Measurements from ENCODE around the gene LCA5. TPM values are rescaled to one million over a fixed set of nuclear protein-coding genes. Genes with fewer than 3 reads are reported as not detected.

LCA5 gene
- total RNA-seq, 2 donors from 2014 or later = 6.4 to 11.1 TPM

DNA sequence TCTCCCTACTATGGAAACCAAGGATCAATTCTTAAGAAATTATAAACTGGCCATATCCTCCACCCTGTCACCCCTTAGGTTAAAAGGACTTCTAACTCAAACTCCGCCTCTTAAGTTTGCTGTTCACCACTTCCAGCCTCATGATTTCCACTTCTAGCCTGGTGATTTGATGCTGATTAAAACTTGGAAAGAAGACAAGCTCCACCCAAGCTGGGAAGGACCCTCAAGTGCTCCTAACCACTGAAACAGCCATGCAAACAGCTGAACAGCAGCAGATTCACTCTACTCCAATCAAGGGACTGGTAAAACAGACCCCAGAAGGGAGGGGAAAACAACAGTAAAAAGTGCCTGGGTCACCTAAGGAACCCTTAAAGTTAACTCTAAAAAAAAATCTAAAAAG is 10.3 kb downstream of the LCA5 start:
- 89% methylated on average over 1 of the region's 1 CpG; no CpG with 5 or more reads in 1 of the 2 experiments for WGBS, 2 experiments (ENCODE audit: insufficient coverage in 1 of 2, insufficient read length in 1 of 2)
- Histone ChIP-seq H3K9ac (ENCODE audit: extremely low read depth, low read length, poor library complexity, severe bottlenecking) (no peak overlapping the region), H3K4me1 (ENCODE audit: control insufficient read depth, insufficient read depth, low read length) (peaks cover 4% of the 10 kb centered on the region), H3K36me3 (ENCODE audit: control insufficient read depth, insufficient read depth, low read length) (no peaks in the 10 kb centered on the region), H3K4me3 (ENCODE audit: low read length) (no peak overlapping the region), H3K9me3 (ENCODE audit: control insufficient read depth, low read length) (no peaks in the 10 kb centered on the region), H3K27me3 (ENCODE audit: control insufficient read depth, insufficient read depth, low read length, poor library complexity, severe bottlenecking) (no peaks in the 10 kb centered on the region), H3K27ac (ENCODE audit: low read depth, low read length) (no peak overlapping the region)
- TF ChIP-seq, protein P1, sequence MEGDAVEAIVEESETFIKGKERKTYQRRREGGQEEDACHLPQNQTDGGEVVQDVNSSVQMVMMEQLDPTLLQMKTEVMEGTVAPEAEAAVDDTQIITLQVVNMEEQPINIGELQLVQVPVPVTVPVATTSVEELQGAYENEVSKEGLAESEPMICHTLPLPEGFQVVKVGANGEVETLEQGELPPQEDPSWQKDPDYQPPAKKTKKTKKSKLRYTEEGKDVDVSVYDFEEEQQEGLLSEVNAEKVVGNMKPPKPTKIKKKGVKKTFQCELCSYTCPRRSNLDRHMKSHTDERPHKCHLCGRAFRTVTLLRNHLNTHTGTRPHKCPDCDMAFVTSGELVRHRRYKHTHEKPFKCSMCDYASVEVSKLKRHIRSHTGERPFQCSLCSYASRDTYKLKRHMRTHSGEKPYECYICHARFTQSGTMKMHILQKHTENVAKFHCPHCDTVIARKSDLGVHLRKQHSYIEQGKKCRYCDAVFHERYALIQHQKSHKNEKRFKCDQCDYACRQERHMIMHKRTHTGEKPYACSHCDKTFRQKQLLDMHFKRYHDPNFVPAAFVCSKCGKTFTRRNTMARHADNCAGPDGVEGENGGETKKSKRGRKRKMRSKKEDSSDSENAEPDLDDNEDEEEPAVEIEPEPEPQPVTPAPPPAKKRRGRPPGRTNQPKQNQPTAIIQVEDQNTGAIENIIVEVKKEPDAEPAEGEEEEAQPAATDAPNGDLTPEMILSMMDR (conservative IDR thresholded peaks at IDR 0.05) = no peak
- no peaks in the 10 kb centered on the region for H3K9me3 Mint-ChIP-seq
- H3K27me3 Mint-ChIP-seq (ENCODE audit: insufficient read depth) = no peaks in the 10 kb centered on the region
- DNase-seq = no peak
- H3K36me3 Mint-ChIP-seq (ENCODE audit: low read depth) = peaks cover 3% of the 10 kb centered on the region
- no peak overlapping the region for H3K27ac Mint-ChIP-seq
- H3K4me1 Mint-ChIP-seq = peaks cover 10% of the 10 kb centered on the region
- no peak overlapping the region for H3K4me3 Mint-ChIP-seq

DNA sequence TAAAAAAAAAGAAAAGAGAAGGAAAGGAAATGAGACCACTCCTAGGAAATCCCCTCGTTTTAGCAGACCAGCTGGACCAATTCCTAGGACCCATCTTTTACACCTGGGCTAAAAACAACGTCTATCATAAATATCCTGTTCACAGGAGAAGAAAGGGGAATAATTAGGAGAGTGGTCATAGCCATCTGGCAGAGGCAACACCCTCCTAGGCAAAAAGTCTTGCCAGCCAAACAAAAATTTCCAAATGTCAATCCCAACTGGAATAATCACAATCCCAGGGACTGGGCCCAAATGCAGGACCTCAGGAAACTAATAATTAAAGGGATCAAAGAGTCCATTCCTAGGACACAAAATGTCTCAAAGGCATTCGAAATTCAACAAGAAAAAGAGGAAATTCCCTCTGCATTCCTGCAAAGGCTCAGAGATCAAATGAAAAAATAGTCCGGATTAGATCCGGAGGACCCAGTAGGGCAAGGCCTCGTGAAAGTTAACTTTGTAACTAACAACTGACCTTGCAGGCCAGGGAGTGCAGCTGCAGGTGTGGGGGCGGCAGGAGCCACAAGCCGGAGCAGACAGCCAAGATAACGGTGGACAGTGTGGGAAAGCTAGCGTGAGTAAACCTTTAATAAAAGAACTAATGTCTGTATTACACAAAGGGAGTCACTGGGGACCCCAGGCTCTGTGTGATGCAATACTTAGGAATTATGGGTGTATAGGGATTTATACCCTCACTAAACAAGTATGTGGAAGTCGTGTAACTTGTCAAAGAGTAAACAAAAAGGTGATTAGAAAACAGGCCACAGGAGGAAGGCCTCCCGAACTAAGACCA is 11.7 kb downstream of the LCA5 start:
- H3K4me3 Mint-ChIP-seq = no peak overlapping the region
- peaks cover 3% of the 10 kb centered on the region for H3K36me3 Mint-ChIP-seq (ENCODE audit: low read depth)
- H3K36me3 ChIP-seq (ENCODE audit: control insufficient read depth, insufficient read depth, low read length) = no peaks in the 10 kb centered on the region
- DNase-seq = no peak
- TF ChIP-seq, protein P1 (conservative IDR thresholded peaks at IDR 0.05) = no peak
- H3K9me3 Mint-ChIP-seq = no peaks in the 10 kb centered on the region
- H3K9ac ChIP-seq (ENCODE audit: extremely low read depth, low read length, poor library complexity, severe bottlenecking) = no peak overlapping the region
- H3K27ac Mint-ChIP-seq = peak overlapping the region; percentile 57
- peaks cover 10% of the 10 kb centered on the region for H3K4me1 Mint-ChIP-seq
- no peak overlapping the region for H3K4me3 ChIP-seq (ENCODE audit: low read length)
- WGBS, 2 experiments (ENCODE audit: insufficient coverage in 1 of 2, insufficient read length in 1 of 2) = 78 to 81% methylated on average over 6 to 12 of the region's 12 CpGs
- no peaks in the 10 kb centered on the region for H3K27me3 Mint-ChIP-seq (ENCODE audit: insufficient read depth)
- H3K27ac ChIP-seq (ENCODE audit: low read depth, low read length) = no peak overlapping the region
- no peaks in the 10 kb centered on the region for H3K9me3 ChIP-seq (ENCODE audit: control insufficient read depth, low read length)
- no peaks in the 10 kb centered on the region for H3K4me1 ChIP-seq (ENCODE audit: control insufficient read depth, insufficient read depth, low read length)
- H3K27me3 ChIP-seq (ENCODE audit: control insufficient read depth, insufficient read depth, low read length, poor library complexity, severe bottlenecking) = no peaks in the 10 kb centered on the region

DNA sequence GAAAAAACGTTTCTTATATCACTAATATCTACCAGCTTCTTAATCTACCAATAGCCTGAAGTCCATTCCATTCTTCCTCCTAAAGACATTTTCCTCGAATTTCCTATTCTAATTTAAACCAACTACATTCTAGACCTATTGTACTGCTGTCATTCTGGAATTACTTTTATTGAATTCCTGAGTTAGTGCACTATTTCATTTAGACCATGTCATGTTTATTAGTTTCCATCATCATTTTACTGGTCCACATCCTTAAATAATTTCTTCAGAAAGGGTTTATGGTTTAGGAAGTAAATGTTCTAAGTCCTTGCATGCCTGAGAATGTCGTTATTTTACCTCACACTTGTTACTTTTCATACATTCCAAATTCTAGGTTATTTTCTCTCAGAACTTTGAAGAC is 13.2 kb downstream of the LCA5 start:
- H3K27me3 Mint-ChIP-seq (ENCODE audit: insufficient read depth) = no peaks in the 10 kb centered on the region
- Histone ChIP-seq H3K4me3 (ENCODE audit: low read length) (no peak overlapping the region), H3K9me3 (ENCODE audit: control insufficient read depth, low read length) (no peaks in the 10 kb centered on the region), H3K36me3 (ENCODE audit: control insufficient read depth, insufficient read depth, low read length) (no peaks in the 10 kb centered on the region), H3K27me3 (ENCODE audit: control insufficient read depth, insufficient read depth, low read length, poor library complexity, severe bottlenecking) (no peaks in the 10 kb centered on the region), H3K27ac (ENCODE audit: low read depth, low read length) (no peak overlapping the region), H3K4me1 (ENCODE audit: control insufficient read depth, insufficient read depth, low read length) (no peaks in the 10 kb centered on the region), H3K9ac (ENCODE audit: extremely low read depth, low read length, poor library complexity, severe bottlenecking) (no peak overlapping the region)
- H3K4me1 Mint-ChIP-seq = peaks cover 13% of the 10 kb centered on the region
- H3K27ac Mint-ChIP-seq = no peak overlapping the region
- TF ChIP-seq, protein P1 (conservative IDR thresholded peaks at IDR 0.05) = no peak
- H3K4me3 Mint-ChIP-seq = no peak overlapping the region
- no peak for DNase-seq
- peaks cover 5% of the 10 kb centered on the region for H3K36me3 Mint-ChIP-seq (ENCODE audit: low read depth)
- H3K9me3 Mint-ChIP-seq = no peaks in the 10 kb centered on the region
- WGBS, 2 experiments (ENCODE audit: insufficient coverage in 1 of 2, insufficient read length in 1 of 2) = 80% methylated on average over 2 to 3 of the region's 3 CpGs

Data from endodermal cell (in vitro differentiated cells).